HG03196 (cell line): ENCODE results near the gene SDCCAG8.
A peak's percentile ranks its signal among the peaks of the same experiment; 100 is the strongest.

Experiments used
- ATAC-seq: cut with Tn5 transposase; IDR thresholded peaks from one replicate; pipeline ENCODE4 v1.9.1; 2021; ENCODE audit not compliant: unreplicated experiment

Gene SDCCAG8

DNA sequence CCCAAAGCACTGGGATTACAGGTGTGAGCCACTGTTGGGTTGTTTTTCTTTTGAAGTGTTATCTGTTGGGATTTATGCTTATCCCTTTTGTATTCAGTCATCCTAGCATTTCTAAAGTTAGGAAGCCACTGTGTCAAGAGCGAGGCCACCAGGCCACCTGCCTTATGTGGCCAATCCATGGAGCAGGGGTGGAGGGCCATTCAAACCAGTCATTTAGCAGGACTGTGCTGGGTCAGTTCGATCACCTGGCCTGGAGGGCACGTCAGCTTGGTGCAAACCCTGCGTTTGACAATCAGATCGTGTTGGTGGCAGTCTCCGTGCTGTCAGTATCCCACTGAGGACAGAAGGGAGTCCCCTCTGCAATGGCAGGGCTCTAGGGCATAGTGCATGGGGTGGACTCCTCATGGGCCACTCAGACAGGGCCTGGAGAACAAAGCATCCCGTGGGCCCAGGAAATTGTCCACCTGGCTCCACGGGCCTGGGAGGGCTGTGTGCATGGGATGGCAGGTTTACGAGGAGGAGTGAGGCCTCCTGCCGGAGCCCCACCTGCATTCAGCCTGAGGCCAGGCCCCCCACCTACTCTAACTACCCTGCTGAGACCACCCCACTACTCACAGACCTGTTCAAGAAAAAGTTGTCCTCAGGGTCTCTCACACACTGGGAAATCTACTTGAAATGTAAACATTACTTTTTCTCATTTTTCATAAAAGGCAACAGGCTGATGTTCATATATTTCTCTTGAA is 242.3 kb downstream of the SDCCAG8 start:
- no peak for ATAC-seq

DNA sequence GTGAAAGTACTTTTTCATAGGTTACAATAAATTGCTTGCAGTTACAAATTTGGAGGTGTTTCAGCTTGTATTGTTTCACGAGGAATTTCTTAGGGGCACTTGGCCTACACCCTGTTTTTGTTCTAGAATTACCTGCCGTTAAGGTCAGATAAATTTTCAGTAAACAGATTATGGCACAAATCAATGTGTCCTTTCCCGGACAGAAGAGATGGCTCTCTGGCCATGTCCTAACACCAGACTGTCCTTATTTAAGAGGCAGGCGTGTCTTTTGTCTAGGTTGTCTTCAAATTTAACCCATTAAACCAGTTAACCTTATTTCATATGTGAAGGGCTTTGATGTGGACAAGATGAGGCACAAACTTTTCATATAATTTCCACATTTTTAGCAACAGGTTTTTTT is 243.4 kb downstream of the SDCCAG8 start:
- no peak for ATAC-seq

DNA sequence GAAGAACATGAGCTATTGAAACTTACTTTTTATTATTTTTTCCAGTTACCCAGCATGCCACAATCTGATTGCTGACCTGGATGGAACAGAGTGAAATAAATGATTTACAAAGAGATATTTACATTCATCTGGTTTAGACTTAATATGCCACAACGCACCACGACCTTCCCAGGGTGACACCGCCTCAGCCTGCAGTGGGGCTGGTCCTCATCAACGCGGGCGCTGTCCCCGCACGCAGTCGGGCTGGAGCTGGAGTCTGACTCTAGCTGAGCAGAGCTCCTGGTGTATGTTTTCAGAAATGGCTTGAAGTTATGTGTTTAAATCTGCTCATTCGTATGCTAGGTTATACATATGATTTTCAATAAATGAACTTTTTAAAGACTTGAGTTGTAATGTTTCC is 243.9 kb downstream of the SDCCAG8 start:
- no peak for ATAC-seq

DNA sequence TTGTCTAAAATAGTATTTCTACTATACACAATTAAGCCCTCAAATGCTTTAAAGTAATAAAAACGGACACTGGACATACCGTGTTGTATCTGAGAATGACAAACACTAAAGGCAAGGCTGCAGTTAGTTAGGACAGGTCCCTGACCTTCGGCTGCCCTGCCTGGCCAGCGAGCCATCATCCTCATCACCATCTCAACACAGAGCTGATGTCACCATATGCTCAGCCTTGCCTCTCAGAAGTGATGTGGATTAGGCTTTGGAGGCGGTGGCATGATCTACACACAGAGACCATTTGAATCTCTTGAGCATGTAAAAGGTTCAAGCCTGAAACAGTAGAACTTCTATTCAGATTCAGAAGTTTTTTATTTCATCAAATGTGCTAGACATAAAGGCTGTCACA is 244.7 kb downstream of the SDCCAG8 start:
- no peak for ATAC-seq

DNA sequence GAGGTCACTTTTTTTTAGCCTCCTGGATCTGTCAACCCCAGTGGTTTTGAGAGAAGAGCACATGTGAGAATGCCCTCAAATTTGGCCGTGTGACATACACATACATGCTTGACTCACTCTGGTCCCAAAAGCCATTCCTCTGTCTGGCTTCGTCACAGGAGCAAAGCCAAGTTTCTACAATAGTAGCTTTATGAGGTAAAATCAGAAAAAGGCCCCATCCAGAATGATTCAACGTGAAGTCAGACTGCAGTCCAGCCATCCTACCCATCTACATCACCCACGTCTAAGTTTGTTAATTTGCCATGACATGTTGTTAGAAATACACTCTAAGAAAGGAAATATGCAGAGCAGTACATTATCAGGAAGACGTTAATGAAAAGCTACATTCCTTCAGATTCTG is 245.2 kb downstream of the SDCCAG8 start:
- ATAC-seq, result no peak

DNA sequence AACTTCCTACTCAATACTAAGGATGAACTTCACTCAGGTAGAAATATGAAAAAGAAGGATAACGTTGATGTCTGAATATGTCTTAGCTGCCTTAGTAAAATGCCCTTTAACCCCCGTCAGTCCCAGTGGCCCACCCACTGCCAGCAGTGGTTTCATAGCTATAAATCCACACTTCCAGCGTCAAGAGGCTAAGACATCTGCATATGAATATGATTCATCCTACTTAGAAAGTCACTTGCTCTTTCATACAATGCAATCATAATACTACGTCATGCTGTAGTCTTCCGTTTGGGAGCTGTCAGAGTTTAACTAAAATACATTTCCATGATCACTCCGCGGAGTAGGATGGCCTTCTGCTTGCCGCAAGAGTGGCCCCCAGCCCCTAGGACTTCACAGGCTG is 247.3 kb downstream of the SDCCAG8 start:
- no peak for ATAC-seq

DNA sequence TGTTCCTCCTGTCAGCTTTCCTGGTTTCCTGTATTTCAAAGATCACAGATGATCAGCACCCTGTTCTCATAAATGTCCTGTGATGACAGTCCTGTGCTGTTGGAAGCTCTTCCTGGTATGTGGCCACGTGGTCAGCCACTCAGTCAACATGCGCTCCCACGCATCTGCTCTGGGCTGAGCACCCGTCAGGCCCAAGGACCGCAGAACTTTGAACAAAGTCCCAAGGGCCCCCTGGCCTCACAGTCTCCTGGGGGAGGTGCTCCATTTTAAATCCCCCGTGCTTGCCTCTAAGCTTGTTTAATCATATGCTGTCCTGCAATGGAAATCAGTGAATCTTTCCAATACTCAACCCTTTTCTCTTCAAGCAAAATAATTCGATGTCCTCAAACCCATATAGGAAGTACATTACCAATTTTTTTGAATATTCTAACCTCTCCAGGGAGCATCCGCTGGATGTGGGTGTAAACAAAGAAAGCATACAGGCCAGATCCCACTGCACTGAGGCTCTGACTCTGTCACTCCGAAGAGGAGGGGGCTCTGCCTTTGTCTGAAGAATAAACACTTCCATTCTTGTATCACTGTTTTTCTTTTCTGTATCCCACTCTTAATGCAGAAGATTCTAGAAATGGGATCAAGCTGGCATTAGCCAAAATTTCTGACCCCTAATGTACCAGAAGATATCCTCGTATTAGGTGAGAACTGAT is 250.3 kb downstream of the SDCCAG8 start:
- peak; percentile 46 for ATAC-seq

DNA sequence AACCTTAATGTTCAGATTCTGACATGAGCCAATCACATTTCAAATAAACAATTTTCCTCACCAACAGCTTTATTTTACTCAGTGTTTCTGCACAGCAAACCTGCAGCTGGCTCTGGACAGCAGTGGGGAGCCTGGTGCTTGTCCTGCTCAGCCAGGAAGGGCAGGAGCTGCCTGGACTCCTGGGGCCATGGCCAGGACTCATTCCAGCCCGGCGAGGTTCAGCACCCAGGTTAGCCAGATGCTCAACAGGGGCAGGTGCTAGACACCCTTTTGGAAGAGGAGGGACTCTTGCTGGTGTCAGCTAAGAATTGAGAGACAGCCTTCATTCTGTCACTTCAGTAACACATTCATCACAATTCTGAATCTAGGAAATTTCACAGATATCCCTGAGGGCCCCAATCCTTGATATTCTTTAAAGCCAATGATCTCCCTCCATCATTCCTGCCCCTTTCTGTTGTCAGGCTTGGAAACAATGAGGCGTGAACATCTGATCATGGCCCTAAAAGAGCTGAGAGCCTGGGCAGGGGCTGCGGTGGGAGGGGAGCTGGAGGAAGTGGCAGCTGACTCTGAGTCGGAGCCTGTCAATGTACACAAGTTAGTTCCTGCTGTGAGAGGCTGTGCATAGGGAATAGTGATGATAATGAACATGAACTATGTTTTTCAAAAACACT is 251.3 kb downstream of the SDCCAG8 start:
- no peak for ATAC-seq

DNA sequence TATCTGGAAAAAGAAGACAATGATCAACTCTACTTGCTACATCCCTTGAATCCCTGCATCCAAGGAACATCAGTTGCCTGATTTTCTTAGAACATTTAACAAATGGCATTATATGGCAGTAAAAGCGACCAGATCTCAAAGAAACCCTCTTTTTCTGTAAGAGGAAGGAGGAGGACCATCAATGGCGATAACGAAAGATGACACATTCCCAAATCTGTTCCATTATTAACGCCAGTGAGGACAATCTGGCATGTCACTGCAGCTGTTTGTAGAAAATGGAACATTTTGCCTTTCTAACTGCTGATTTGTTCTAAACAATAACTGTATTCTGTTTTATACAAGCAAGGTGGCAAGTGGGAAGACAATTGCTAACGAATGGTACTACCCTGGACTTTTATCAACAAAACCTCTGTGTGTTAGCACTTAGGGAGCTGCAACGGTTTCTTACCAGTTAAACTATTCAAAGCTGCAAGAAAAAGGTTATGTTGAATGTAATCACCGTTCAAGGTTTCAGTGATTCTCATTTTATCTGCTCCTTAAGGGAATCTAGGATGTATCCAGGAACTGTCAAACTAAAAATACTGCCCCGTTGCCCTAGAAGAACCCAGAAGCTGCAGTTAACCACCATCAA is 251.9 kb downstream of the SDCCAG8 start:
- ATAC-seq, result no peak

DNA sequence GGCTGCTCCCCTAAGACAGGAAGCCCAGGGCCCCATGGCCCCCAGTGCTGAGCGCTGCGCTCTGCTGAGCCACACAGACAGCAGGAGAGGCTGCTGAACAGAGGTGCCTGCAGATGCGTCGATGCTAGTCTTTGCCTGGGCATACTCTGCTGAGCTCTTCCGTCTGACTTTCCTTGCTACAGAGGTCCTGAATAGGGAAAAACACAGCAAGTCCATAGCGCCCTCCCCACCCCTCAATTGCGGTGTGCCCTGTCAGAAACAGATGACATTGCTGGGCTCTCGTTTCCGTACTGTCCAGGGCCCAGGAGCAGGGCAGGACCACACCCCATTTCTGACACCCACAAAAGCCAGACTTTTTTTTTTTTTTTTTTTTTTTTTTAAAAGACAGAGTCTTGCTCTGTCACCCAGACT is 252.5 kb downstream of the SDCCAG8 start:
- ATAC-seq, result peak; percentile 75

DNA sequence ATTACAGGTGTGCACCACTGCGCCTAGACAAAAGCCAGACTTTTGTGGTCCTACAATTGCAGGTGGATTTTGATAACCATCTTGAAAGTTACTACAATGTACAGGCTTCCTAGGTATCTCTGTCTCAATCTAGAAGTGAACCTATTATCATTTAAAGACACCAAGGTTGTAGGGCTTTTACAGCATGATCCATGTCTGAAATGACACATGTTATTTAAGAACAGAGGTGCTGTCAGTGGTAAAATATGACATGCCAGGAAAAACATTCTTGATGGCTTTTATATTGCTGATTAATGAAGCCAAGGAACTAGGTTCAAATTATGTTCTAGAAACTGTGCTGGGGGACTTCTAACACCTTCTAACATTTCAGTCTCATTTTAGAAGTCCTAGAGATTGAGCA is 253.1 kb downstream of the SDCCAG8 start:
- ATAC-seq, result no peak

DNA sequence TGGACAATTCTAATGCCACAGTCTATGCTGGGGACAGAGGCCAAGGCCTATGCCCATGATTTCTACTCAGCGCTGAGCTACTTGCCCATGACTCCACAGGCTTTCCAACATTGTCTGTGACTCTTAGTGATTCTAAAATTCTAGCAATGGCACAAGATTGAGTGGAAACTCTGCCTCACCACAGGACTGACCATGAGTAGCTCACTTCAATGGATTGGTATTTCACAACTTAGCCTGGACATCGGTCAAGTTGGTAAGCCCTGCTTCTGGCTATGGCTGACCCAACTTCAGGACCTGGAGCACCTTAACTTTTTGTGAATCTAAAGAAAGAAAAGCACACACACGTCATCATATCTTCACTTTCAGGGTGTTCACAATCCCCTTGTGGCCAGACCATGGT is 255.1 kb downstream of the SDCCAG8 start:
- no peak for ATAC-seq

DNA sequence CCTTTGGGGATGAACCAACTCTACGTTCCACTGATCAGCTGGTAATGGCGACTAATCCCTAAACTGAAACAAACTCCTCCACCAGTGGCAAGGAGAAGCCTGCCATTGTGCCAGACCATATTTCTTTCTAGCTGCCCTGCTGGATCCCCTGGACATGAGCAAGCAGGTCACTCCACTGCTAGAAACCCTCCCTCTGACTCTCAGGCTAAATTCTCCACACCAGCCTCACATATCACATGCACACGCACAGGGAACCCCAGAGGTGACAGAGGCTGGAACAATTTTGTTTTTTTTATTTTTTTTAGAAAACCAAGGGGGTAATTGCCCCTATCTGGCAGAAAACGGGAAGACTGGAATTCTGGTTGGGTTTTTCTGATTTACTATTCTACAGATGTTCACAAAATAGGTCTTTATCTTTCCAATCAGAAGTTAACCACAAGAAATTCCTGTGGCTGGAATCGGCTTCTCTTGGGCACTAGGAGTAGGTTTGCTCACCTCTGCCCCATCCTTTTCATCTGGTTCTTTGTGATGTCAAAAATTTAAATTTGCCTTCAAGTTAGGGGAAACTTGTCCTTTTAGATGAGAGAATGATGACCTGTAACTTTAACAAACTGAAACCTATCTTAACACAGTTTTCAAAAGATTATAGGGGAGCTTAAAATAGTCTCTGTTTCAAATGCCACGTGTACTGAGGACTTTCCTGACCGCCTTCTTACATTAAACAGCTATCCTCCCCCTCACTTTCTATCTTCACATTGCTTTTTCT is 258.1 kb downstream of the SDCCAG8 start:
- no peak for ATAC-seq

DNA sequence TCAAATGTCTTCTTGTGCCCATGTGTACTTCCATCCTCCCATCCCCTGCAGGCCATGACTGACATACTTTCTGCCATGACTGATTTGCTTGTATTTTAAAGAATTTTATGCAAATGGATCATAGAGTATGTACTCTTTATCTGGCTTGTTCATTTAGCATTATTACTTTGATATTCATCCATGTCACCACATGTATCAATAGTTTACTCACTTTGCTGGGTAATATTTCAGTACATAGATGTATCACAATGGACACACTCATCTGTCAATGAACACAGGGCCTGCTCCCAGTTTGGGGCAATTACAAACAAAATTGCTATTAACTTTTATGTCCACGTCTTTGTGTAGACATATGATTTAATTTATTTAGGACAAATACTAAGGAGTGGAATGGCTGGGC is 259.1 kb downstream of the SDCCAG8 start:
- ATAC-seq, result no peak

DNA sequence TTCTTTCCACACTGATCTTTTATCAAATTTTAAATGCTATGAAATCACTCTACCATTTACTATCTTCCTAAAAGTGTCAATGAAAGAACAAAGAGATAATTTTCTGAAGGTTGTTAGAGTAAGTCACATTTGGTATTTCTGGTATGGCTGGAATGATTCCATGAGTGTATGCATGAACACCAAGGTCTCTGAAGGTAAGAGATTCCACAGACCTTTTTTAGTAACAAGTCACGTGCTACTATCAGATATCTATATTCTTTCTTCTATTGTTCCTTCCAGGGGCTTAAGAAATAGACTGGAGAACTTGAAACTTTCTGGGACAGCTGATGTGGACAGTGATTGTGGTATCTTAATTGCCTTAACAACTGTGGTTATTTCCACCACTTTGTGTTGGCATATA is 265.0 kb downstream of the SDCCAG8 start:
- no peak for ATAC-seq

DNA sequence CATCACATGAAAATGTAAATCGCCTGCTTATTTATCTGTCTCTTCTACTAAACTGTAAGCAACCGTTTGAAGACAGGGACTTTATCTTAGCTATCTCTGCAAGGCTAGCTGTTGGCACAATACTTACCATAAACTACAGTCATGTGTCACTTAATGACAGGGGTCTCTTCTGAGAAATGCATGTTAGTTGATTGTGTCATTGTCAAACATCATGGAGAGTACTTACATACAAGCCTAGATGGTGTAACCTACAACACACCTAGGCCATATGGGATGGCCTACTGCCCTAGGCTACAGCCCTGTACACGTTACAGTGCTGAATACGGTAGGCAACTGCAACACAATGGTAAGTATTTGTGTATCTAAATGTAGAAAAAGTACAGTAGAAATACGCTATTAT is 267.9 kb downstream of the SDCCAG8 start:
- ATAC-seq, result no peak

DNA sequence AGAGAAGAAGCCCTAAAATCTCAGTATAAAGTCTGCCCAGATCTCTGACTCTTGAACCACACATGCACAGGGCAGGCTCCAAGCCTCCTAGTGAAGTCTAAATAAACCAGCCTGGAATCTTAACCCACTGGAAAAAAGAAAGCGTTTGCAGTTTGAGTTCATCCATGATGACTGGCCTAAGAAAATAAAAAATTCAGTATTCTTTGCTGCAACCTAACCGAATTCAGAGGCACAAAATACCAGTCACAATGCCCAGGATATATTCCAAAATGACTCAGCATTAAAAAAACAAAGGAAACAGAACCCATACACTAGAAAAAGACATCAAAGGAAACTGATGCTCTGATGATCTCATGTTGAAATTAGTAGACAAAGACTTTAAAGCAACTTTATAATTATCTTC is 269.2 kb downstream of the SDCCAG8 start:
- ATAC-seq, result no peak

DNA sequence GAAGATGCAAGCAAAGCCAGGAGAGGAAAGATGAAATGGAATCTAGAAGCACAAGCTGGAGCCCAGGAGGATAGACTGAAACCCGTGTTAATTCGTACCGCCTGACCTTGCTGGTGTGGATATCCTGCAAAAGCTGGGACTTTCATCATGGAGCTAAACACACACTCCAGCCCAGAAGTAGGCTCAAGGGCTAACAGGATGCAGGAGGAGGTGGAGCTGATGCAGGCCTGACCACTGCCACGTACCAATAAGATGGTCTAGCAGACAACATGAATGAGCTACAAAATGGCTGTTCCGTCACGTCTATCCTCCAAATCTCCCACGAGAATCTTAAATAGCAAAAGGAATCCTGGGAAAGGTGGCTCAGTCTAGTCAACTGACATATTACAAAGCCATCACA is 270.3 kb downstream of the SDCCAG8 start:
- no peak for ATAC-seq

DNA sequence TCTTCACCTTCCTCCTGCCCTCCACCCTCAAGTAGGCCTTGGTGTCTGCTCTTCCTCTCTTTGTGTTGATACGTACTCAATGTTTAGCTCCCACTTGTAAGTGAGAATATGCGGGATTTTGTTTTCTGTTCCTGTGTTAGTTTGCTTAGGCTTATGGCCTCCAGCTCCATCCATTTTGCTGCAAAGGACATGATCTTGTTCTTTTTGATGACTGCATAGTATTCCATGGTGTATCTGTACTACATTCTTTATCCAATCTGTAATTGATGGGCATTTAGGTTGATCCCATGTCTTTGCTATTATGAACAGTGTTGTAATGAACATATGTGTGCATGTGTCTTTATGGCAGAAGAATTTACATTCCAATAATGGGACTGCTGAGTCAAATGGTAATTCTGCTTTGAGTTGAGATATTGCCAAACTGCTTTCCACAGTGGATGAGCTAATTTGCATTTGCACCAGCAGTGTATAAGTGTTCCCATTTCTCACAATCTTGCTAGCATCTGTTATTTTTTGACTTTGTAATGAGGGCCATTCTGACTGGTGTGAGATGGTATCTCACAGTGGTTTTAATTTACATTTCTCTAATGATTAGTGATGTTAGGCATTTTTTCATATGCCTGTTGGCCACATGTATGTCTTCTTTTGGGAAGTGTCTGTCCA is 272.7 kb downstream of the SDCCAG8 start:
- no peak for ATAC-seq

DNA sequence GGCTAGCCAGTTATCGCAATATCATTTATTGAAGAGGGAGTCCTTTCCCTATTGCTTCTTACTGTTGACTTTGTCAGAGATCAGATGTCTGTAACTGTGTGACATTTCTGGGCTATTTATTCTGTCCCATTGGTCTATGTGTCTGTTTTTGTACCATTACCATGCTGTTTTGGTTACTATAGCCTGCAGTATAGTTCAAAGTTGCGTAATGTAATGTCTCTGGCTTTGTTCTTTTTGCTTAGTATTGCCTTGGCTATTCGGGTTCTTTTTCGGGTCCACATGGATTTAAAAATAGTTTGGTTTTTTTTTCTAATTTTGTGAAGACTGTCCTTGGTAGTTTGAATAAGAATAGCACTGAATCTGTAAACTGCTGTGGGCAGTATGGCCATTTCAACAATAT is 273.7 kb downstream of the SDCCAG8 start:
- no peak for ATAC-seq
